Stimulated activated CD4-positive, alpha-beta T cell treated with anti-CD3 and anti-CD28 coated beads, TNF-alpha, amount 100 ng/mL, for 48 hours (primary cell): ENCODE results near the gene FA2H.
"Not testable (repeated sequence)": the region's sequence is repeated elsewhere in the genome, so short reads cannot be mapped to it uniquely, and the experiment has no call there.

Experiments used
- DNase-seq, 3 donors: peaks; one replicate each; pipeline ENCODE4 v3.0.0-alpha.2; 2020; ENCODE audit warnings: low read depth in 3 of 3

The FA2H gene

DNA sequence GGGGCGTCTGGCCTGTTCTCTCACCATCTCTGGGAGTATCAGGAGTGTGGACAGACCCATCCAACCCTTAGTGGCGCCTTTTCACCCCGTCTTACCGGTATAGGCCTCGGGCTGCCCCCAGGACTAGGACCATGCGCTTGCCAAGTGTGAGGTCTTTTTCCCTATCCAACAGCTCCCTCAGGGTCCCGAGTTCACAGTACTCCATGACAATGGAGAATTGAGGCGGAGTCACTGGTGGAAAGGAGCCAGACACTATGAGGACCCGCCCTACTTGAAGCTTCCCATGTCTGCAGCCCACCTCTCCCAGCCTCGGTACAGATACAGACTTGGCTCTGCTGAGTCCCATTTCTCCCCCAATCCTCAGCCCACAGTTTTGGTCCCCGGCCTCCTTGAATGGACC is 92.1 kb downstream of the FA2H start:
- DNase-seq, result no peak

DNA sequence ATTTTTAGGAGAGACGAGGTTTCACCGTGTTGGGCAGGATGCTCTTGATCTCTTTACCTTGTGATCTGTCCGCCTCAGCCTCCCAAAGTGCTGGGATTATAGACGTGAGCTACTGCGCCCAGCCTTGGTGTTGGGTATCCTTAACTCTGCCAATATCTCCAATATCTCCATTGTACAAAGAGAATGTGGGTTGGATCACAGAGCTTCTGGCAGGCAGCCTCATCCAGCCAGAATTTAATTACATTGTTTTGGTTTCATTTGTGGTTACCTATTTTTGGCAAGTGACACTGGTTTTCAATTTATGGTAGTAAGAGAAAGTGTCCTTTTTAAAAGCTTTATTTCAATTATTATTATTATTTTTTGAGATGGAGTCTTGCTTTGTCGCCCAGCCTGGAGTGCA is 93.9 kb downstream of the FA2H start:
- DNase-seq, result no peak

DNA sequence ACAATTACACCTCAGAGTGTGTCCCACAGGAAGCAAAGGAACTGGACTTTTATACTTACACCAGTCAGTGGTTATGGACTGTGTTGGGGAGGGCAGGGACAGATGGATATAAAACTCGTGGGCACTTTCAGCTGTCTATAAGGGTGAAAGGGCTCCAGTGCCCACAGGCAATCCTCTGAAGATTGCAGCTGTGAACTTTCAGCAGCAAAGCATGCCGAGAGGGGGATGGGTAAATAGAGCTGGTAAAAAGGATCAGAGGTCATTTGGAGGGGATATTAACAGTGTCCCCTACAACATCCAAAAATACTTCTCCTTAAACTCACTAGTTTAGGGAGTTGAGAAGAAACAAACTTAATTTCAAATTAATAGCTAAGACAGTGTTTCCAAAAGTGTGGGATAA is 94.6 kb downstream of the FA2H start:
- no peak for DNase-seq

DNA sequence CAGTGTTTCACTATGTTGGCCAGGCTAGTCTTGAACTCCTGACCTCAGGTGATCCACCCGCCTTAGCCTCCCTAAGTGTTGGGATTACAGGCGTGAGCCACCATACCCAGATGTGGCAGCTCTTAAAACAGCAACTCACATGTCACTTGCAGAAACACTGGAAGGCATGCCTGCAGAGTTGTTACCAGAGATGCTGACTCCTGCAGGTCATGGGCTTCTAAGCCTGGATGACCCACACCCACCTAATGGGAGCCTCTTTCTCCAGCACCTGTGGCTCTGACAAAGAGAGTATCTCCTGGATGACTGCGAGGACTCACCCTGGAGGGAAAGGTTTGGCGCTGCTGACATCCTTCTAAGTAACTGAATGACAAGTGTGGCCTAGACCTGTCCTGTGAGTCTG is 96.8 kb downstream of the FA2H start:
- DNase-seq, result no peak

DNA sequence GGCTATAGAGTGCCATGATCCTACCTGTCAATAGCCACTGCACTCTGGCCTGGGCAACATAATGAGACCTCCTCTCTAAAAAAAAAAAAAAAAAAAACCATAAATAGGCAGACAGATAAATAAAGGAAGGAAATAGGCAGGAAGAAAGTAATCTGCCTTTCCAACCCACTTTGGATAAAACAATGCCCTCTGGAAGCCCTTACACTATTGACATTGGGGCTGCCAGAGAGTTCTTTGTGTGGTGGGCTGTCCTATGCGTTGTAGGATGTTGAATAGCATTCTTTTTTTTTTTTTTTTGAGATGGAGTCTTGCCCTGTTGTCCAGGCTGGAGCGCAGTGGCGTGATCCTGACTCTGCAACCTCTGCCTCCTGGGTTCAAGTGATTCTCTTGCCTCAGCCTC is 100.7 kb downstream of the FA2H start:
- no peak for DNase-seq

GRCh38 chr16:74668877-74669276 is 105.7 kb downstream of the FA2H start:
- not testable (repeated sequence) for DNase-seq

- peak in 1 of 3 donors; percentile 20 for DNase-seq
These were observed 107.3 kb downstream of the FA2H start for GRCh38 chr16:74667255-74667700.

DNA sequence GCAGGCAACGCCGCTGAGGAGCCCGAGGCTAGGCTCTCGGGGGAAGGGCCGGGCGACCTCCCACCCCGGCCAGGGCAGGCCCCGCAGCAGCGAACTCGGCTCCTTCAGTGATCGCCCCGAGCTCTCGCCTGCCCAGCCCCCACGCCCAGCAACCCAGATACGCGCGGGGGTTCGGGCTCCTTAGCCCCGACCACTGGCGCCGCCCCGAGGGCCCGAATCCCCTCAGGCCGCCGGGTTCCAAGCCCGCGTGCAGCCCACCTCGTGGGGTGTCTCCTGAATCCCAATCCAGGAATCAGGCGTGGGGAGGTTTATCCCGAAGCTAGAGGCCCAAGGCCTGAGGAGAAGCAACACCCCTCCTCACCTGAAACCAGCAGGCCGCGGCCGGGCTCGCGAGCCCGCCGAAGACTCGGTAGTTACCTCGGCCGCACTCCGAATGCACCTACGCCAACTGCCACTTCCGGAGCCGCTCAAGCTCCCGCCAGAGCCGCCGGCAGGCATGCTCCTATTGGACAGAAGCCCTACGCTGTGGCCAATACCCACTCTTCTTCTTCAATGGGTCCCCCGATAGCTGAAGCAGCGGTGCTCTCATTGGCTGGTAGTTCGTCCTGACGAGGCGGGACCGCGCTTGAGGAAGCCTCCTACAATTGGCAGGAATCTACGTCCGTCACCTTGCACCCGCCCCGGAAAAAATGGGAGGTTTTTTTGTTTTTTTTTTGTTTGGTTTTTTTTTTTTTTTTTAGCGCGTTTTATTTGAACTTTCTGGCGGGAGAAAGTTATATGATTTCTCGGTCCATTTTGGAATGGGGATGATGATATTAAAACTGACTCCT is 108.0 kb downstream of the FA2H start, which contains the start of gene RFWD3:
TSS of gene RFWD3 (minus strand) at position 453 of the 830 bp plus-strand sequence. CDS start 5,428 bp downstream, outside the sequence.
- DNase-seq, result peak; percentile 85 to 96 (median 91)

DNA sequence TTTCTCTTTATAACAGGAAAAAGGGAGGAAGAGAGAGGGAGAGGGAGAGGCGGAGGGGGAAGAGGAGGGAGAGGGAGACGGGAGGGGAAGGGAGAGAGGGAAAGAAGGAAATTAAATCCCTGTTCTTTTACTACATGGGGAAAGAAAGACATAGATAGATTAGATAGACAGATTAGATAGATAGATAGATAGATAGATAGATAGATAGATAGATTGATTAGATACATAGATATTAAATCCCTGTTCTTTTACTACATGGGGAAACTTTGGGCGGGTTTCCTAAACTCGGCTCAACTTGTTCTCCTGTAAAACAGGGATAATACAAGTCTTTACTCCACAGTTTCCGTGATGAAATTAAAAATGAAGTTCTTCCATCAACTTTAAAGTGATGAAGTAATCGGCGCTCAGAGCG is 108.6 kb downstream of the FA2H start:
- DNase-seq, result no peak
